ENCODE measurements around the gene SAE1. TPM values are rescaled to one million over a fixed set of nuclear protein-coding genes. Genes with fewer than 3 reads are reported as not detected.

The SAE1 gene
- total RNA-seq, 1 experiment from 2014 or later: 234 TPM

GRCh38 chr19:47132194-47132852 is 1.7 kb downstream of the SAE1 start:
- no peak for DNase-seq
- Histone ChIP-seq H3K18ac (ENCODE audit: insufficient read length, low read depth, low read length) (no peak overlapping the region), H3K4ac (ENCODE audit: low read depth, low read length) (no peak overlapping the region), H4K91ac (ENCODE audit: insufficient read length, low read depth, low read length) (no peak overlapping the region), H4K20me1 (ENCODE audit: control insufficient read depth, insufficient read depth, insufficient read length) (no peaks in the 10 kb centered on the region), H3K9me3 (ENCODE audit: control insufficient read depth, low read depth, low read length) (no peaks in the 10 kb centered on the region), H2BK5ac (ENCODE audit: insufficient read length, low read length) (no peak overlapping the region), H3K79me2 (ENCODE audit: insufficient read depth, low read length) (peaks cover 54% of the 10 kb centered on the region; the same call in 1 of the 2 replicates), H3K14ac (ENCODE audit: insufficient read depth, low read length) (no peak overlapping the region), H3K4me1 (ENCODE audit: insufficient read depth, low read length) (peaks cover 2% of the 10 kb centered on the region; the same call in 1 of the 2 replicates), H3K79me1 (ENCODE audit: insufficient read depth, low read depth, low read length, poor library complexity, severe bottlenecking) (peaks cover 4% of the 10 kb centered on the region), H3K9ac (ENCODE audit: extremely low read depth, insufficient read length, low read length) (peak overlapping the region; percentile 98), H2BK12ac (ENCODE audit: insufficient read length, low read depth, low read length) (no peak overlapping the region), H2AFZ (ENCODE audit: low read length) (no peak overlapping the region), H2BK120ac (ENCODE audit: low read depth, low read length, poor library complexity, severe bottlenecking) (no peak overlapping the region), H2BK15ac (ENCODE audit: low read depth, low read length) (no peak overlapping the region), H3K27me3 (ENCODE audit: insufficient read depth, low read length) (no peaks in the 10 kb centered on the region), H3K27ac (ENCODE audit: insufficient read length, low read depth, low read length) (no peak overlapping the region), H4K5ac (ENCODE audit: insufficient read length, low read depth, low read length) (no peak overlapping the region), H2AK5ac (ENCODE audit: insufficient read length, low read length) (no peak overlapping the region), H3K23me2 (ENCODE audit: insufficient read length, low read depth, low read length, poor library complexity, severe bottlenecking) (no peaks in the 10 kb centered on the region), H2BK20ac (ENCODE audit: low read depth, low read length, poor library complexity, severe bottlenecking) (no peak overlapping the region), H3T11ph (ENCODE audit: low read length) (no peak overlapping the region), H3K56ac (ENCODE audit: insufficient read length, low read depth, low read length) (no peak overlapping the region), H3K4me2 (ENCODE audit: insufficient read depth, insufficient read length, low read length) (peak overlapping the region; percentile 89), H4K8ac (replicated peaks; ENCODE audit: insufficient read length, low read depth, low read length) (no peak overlapping the region), H3K23ac (ENCODE audit: insufficient read length, low read depth, low read length) (no peak overlapping the region)
- peaks cover 3 to 8% of the 10 kb centered on the region in 2 experiments; a peak in 3 of 5 replicates for H3K9me3 Mint-ChIP-seq
- peak overlapping the region in 2 of 3 experiments; percentile 78 to 99; a peak in 4 of 7 replicates for H3K27ac Mint-ChIP-seq
- H3K4me1 Mint-ChIP-seq: peaks cover 30 to 45% of the 10 kb centered on the region in 2 experiments
- H3K27me3 Mint-ChIP-seq (ENCODE audit: low read depth): no peaks in the 10 kb centered on the region
- TF ChIP-seq, protein P1, sequence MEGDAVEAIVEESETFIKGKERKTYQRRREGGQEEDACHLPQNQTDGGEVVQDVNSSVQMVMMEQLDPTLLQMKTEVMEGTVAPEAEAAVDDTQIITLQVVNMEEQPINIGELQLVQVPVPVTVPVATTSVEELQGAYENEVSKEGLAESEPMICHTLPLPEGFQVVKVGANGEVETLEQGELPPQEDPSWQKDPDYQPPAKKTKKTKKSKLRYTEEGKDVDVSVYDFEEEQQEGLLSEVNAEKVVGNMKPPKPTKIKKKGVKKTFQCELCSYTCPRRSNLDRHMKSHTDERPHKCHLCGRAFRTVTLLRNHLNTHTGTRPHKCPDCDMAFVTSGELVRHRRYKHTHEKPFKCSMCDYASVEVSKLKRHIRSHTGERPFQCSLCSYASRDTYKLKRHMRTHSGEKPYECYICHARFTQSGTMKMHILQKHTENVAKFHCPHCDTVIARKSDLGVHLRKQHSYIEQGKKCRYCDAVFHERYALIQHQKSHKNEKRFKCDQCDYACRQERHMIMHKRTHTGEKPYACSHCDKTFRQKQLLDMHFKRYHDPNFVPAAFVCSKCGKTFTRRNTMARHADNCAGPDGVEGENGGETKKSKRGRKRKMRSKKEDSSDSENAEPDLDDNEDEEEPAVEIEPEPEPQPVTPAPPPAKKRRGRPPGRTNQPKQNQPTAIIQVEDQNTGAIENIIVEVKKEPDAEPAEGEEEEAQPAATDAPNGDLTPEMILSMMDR (conservative IDR thresholded peaks at IDR 0.05): no peak
- H3K36me3 Mint-ChIP-seq (ENCODE audit: insufficient read depth in 1 of 3, low read depth in 3 of 3): peaks cover 35 to 54% (median 38%) of the 10 kb centered on the region in 3 experiments
- no CpG with 5 or more reads among the region's 7 CpGs for WGBS (ENCODE audit: extremely low coverage, insufficient read length, low lambda C conversion rate)
- peak overlapping the region; percentile 96 to 99 for H3K4me3 Mint-ChIP-seq

Data from H9 (cell line).